RWPE1 (cell line): ENCODE data around the gene KLF7.

Source experiments
- CTCF ChIA-PET: fragments of 350-600 bp; sonication (Branson Sonifier 250); formaldehyde crosslinking; extraction: SDS; loops from one replicate; lab custom pipeline; 2021; lab: Yijun Ruan, JAX
- POLR2A ChIA-PET: fragments of 400-600 bp; formaldehyde crosslinking; extraction: SDS; loops from one replicate; lab custom pipeline; 2020; ENCODE audit warnings: antibody characterized with exemption; ENCODE audit not compliant: low non-redundant PET; lab: Yijun Ruan, JAX
- DNase-seq: peaks from one replicate; pipeline ENCODE4 v3.0.0; 2012; ENCODE audit warnings: low spot score
- H3K27ac ChIP-seq: fragments of 450-650 bp; 2 replicates; pipeline ENCODE4 v1.5.1; 2017
- TF ChIP-seq, protein P1 (sequence below): fragments of 450-650 bp; conservative IDR thresholded peaks from 2 replicates; pipeline ENCODE4 v1.5.1; 2017; ENCODE audit warnings: low read depth, mild to moderate bottlenecking

Gene KLF7

DNA sequence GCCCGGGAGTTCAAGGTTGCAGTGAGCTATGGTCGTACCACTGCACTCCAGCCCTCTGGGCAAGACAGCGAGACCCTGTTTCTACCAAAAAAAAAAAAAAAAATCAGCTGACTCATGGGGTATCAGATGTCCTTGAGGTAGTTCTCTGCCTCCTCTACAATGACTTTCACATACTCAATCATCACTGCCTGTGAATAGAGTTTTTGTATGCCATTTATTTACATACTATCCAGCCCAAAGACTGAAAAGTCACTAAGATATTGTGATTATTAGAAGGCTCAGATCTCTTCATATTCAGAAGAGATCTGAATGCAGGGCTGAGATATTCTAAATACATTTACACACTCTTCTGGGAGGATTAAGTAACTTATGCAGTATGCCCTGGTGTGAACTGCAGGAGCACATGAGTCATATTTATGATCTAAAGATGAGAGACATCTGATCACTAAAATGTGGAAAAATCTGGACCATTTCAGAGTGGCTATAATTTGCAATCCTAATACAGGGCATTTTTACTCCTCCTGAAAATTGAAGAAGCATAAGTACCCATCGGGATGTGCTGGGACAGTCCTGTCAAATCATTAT is 38.9 kb downstream of the KLF7 start:
- H3K27ac ChIP-seq: no peak overlapping the region
- TF ChIP-seq, protein P1, sequence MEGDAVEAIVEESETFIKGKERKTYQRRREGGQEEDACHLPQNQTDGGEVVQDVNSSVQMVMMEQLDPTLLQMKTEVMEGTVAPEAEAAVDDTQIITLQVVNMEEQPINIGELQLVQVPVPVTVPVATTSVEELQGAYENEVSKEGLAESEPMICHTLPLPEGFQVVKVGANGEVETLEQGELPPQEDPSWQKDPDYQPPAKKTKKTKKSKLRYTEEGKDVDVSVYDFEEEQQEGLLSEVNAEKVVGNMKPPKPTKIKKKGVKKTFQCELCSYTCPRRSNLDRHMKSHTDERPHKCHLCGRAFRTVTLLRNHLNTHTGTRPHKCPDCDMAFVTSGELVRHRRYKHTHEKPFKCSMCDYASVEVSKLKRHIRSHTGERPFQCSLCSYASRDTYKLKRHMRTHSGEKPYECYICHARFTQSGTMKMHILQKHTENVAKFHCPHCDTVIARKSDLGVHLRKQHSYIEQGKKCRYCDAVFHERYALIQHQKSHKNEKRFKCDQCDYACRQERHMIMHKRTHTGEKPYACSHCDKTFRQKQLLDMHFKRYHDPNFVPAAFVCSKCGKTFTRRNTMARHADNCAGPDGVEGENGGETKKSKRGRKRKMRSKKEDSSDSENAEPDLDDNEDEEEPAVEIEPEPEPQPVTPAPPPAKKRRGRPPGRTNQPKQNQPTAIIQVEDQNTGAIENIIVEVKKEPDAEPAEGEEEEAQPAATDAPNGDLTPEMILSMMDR: no peak
- DNase-seq: no peak
- CTCF ChIA-PET: no interaction called here
- POLR2A ChIA-PET: no interaction called here

DNA sequence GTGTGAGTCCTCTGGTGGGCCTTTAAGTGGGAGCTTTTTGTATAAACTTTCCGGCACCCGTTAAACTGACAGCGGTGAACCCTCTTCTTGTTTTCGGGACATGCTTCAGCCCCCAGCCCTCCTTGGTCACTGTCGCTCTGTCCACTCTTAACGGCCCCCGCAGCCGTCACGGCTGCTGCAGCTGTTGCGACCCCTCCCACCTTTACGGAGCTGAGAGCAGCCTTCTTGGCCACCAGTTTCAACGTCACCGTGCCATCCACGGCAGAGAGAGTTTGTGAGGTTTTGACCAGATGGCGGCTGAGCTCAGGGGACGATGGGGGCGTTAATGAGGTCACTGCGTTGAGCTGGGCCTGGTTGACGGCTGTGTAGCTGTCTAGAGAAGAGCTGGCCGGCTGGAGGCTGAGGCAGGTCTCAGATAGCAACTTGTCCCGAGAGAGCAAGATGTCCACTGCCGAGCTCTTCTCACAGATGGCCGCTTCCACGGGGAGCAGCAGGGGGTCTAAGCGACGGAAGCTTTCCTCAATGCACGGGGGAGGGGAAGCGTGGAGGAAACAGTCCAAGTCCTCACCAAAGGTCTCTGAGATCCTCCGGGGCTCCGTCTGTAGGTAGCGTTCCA is 41.9 kb downstream of the KLF7 start:
- H3K27ac ChIP-seq: peak overlapping the region; percentile 50
- ChIA-PET POLR2A (no interaction called here), CTCF (no interaction called here)
- no peak for DNase-seq
- TF ChIP-seq, protein P1: no peak

DNA sequence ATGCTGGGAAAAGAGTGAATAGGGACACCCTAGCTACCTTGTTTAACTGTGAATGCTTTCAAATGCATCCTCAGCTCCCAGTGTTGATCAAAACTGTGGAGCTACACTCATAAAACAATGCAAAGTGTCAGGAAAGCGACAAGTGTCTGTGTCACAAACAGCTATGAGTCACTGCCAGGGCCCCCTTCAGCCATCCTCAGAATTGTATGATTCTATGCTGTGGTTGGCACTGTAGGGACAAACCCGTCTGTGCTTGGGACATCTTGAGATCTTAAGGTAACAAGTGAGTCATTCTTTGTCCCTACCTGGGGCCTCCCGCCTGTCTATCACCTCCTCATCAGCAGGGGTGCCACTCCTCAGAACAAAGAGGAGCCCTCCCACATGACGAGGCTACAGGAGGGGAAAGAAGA is 42.4 kb downstream of the KLF7 start:
- peak overlapping the region; percentile 50 for H3K27ac ChIP-seq
- CTCF ChIA-PET: no interaction called here
- TF ChIP-seq, protein P1: no peak
- no peak for DNase-seq
- POLR2A ChIA-PET: interaction anchor here (0.6 kb wide), 1 partner anchor 9 kb away, joined by 7 read pairs; no protein-coding TSS in a partner anchor

DNA sequence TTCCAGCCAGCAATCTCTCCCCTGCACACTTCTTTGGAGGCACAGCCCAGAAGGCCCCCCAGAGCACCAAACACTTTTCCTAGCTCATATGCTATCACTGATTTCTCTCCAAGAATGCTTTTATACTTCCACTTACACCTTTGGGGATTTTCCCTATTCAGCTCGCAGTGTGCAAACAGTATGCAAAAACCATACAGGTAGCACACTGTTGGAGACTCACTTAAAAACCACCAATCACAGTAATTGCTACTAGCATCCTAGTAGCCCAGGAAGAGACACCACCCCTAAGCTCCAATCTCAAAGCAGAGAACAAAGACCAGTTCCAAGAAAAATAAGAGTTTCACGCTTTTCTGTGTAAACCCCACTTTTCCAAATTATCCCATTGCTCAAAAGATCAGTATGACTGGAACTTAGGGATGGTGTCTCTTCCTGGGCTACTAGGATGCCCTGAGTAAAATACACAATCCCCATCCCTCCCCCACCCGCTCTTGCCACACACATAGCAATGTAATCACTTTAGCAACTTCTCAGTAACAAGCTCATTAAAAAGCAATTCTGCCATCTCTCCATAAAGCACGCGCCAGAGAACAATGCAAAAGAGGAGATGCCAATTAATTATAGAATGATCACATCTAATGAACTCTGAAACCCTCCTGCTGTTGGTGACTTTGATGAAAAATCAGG is 43.0 kb downstream of the KLF7 start:
- H3K27ac ChIP-seq: no peak overlapping the region; the same call in 1 of the 2 replicates
- ChIA-PET CTCF (no interaction called here), POLR2A (interaction anchor here (0.6 kb wide), 1 partner anchor 10 kb away, joined by 7 read pairs; no protein-coding TSS in a partner anchor)
- TF ChIP-seq, protein P1: no peak
- no peak for DNase-seq

DNA sequence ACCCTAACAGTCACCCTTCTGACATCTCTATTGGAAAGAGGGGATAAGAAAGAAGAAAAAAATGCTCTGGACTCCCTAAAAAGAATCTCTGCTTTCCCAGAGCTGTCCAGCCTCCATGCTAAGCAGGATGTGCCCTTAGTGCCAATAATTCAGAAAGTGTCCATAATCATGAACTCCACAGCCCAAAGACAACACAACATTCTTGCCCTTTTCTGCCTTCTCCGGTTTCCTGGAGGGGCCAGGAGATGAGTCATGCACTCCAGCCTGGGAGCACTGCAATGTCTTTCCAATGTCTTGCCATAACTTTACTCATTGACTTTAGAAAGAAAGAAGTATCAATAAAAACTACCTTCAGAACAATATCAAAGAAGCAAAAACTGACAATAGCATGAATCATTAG is 44.0 kb downstream of the KLF7 start:
- ChIA-PET POLR2A (no interaction called here), CTCF (interaction anchor here (0.6 kb wide), 1 partner anchor 61 kb away, joined by 3 read pairs; no protein-coding TSS in a partner anchor)
- DNase-seq: peak; percentile 54
- TF ChIP-seq, protein P1: no peak
- no peak overlapping the region for H3K27ac ChIP-seq

DNA sequence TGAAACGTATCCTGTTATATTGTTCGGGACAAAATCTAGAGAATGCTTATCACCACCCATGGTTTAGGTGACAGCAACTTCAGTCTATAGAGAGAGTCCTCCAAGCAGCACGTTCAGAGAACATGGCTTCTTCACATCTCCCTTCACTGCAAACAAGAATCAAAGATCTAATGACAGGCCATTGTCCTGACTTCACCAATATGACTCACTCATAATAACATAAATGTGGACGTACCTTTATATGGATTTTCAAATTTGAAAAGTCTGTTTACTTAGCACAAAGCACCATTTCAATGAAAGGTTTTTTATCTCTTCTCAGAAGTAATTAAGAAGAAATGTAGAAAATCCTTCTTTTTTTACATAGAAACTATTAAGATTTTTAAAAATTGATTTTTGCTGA is 46.7 kb downstream of the KLF7 start:
- TF ChIP-seq, protein P1: no peak
- no peak overlapping the region for H3K27ac ChIP-seq
- ChIA-PET POLR2A (no interaction called here), CTCF (no interaction called here)
- DNase-seq: no peak
